Activated naive CD8-positive, alpha-beta T cell treated with anti-CD3 and anti-CD28 coated beads, Interleukin-2, amount 10 ng/mL, durations not matched to agents 7 days and 5 days (primary cell): Measurements from ENCODE around the gene GPR15LG. TPM values are rescaled to one million over a fixed set of nuclear protein-coding genes. Genes with fewer than 3 reads are reported as not detected.

Experiments
- ATAC-seq: fragments of 150-1000 bp; cut with Tn5 transposase; one replicate; pipeline ENCODE4 v1.10.0; 2021; ENCODE audit warnings: low read depth, moderate library complexity
- POLR2A ChIA-PET: fragments of 350-600 bp; sonication (Branson Sonifier 250); formaldehyde crosslinking; loops from one replicate; lab custom pipeline; 2021; ENCODE audit warnings: antibody characterized with exemption; lab: Charles Lee
- DNase-seq: peaks from one replicate; pipeline ENCODE4 v3.0.0; 2021
- H3K27ac Mint-ChIP-seq: one replicate; pipeline ENCODE4 v1.8.0; 2022; ENCODE audit warnings: mild to moderate bottlenecking, mixed read lengths
- H3K27me3 Mint-ChIP-seq: one replicate; pipeline ENCODE4 v1.8.0; 2022; ENCODE audit warnings: mild to moderate bottlenecking, moderate library complexity, mixed read lengths
- H3K36me3 Mint-ChIP-seq: one replicate; pipeline ENCODE4 v1.8.0; 2021; ENCODE audit warnings: mild to moderate bottlenecking, mixed read lengths
- H3K4me1 Mint-ChIP-seq: one replicate; pipeline ENCODE4 v1.8.0; 2021; ENCODE audit warnings: mixed read lengths
- H3K4me3 Mint-ChIP-seq: one replicate; pipeline ENCODE4 v1.8.0; 2022; ENCODE audit warnings: mild to moderate bottlenecking, moderate library complexity, mixed read lengths
- H3K9me3 Mint-ChIP-seq: one replicate; pipeline ENCODE4 v1.8.0; 2021; ENCODE audit warnings: mixed read lengths
- total RNA-seq, 2 experiments: library from RNA; stranded (reverse); gene quantifications; one replicate each; pipeline ENCODE4 v1.2.3, GENCODE V29; 2021

The GPR15LG gene
- total RNA-seq, 2 experiments from 2014 or later: not detected

GRCh38 chr10:84188815-84189214, 15.2 kb downstream of the GPR15LG start:
- peaks cover 16% of the 10 kb centered on the region for H3K4me1 Mint-ChIP-seq

GRCh38 chr10:84190621-84191020, 17.0 kb downstream of the GPR15LG start:
- H3K9me3 Mint-ChIP-seq: no peaks in the 10 kb centered on the region
- DNase-seq: no peak
- POLR2A ChIA-PET: interaction anchor here (1.8 kb wide), 1 partner anchor 34 kb away, joined by 4 read pairs; no protein-coding TSS in a partner anchor
- peaks cover 11% of the 10 kb centered on the region for H3K4me1 Mint-ChIP-seq
- no peaks in the 10 kb centered on the region for H3K36me3 Mint-ChIP-seq
- peaks cover 20% of the 10 kb centered on the region for H3K27me3 Mint-ChIP-seq
- H3K4me3 Mint-ChIP-seq: no peak overlapping the region
- H3K27ac Mint-ChIP-seq: no peak overlapping the region
- peak; percentile 21 for ATAC-seq

More at GRCh38 chr10:84188815-84189214, 15.2 kb downstream of the GPR15LG start:
- H3K9me3 Mint-ChIP-seq: no peaks in the 10 kb centered on the region
- H3K27ac Mint-ChIP-seq: no peak overlapping the region
- DNase-seq: no peak
- no peak for ATAC-seq
- H3K27me3 Mint-ChIP-seq: peaks cover 9% of the 10 kb centered on the region
- POLR2A ChIA-PET: no interaction called here
- H3K4me3 Mint-ChIP-seq: no peak overlapping the region
- H3K36me3 Mint-ChIP-seq: no peaks in the 10 kb centered on the region

GRCh38 chr10:84191106-84191505, 17.5 kb downstream of the GPR15LG start:
- peak; percentile 63 for ATAC-seq
- H3K9me3 Mint-ChIP-seq: no peaks in the 10 kb centered on the region
- H3K27ac Mint-ChIP-seq: peak overlapping the region; percentile 4
- peaks cover 11% of the 10 kb centered on the region for H3K4me1 Mint-ChIP-seq
- peak; percentile 39 for DNase-seq
- POLR2A ChIA-PET: interaction anchor here (1.8 kb wide), 1 partner anchor 34 kb away, joined by 4 read pairs; no protein-coding TSS in a partner anchor
- no peaks in the 10 kb centered on the region for H3K36me3 Mint-ChIP-seq
- no peak overlapping the region for H3K4me3 Mint-ChIP-seq
- H3K27me3 Mint-ChIP-seq: peaks cover 25% of the 10 kb centered on the region

- no peak for ATAC-seq
- H3K27ac Mint-ChIP-seq: no peak overlapping the region
- peaks cover 43% of the 10 kb centered on the region for H3K27me3 Mint-ChIP-seq
- peak; percentile 17 for DNase-seq
- no peak overlapping the region for H3K4me3 Mint-ChIP-seq
- H3K36me3 Mint-ChIP-seq: no peaks in the 10 kb centered on the region
- H3K4me1 Mint-ChIP-seq: peaks cover 11% of the 10 kb centered on the region
- POLR2A ChIA-PET: no interaction called here
- no peaks in the 10 kb centered on the region for H3K9me3 Mint-ChIP-seq
Observed at GRCh38 chr10:84193327-84193726, 19.7 kb downstream of the GPR15LG start.

GRCh38 chr10:84193846-84194423, 20.3 kb downstream of the GPR15LG start:
- Mint-ChIP-seq H3K27ac (no peak overlapping the region), H3K9me3 (no peaks in the 10 kb centered on the region), H3K4me3 (peak overlapping the region; percentile 34), H3K27me3 (peaks cover 43% of the 10 kb centered on the region), H3K4me1 (peaks cover 11% of the 10 kb centered on the region), H3K36me3 (no peaks in the 10 kb centered on the region)
- no peak for ATAC-seq
- peak; percentile 26 for DNase-seq
- POLR2A ChIA-PET: no interaction called here

- no peaks in the 10 kb centered on the region for H3K36me3 Mint-ChIP-seq
- POLR2A ChIA-PET: interaction anchor here (0.7 kb wide), 1 partner anchor 17 kb away, joined by 3 read pairs; no protein-coding TSS in a partner anchor
- ATAC-seq (peak; percentile 72), DNase-seq (peak; percentile 64)
- peaks cover 11% of the 10 kb centered on the region for H3K4me1 Mint-ChIP-seq
- H3K9me3 Mint-ChIP-seq: no peaks in the 10 kb centered on the region
- no peak within 1 kb of the TSS for H3K27ac Mint-ChIP-seq
- peaks cover 43% of the 10 kb centered on the region for H3K27me3 Mint-ChIP-seq
- H3K4me3 Mint-ChIP-seq: peak within 1 kb of the TSS; percentile 57
Observed at GRCh38 chr10:84194424-84195043, 20.9 kb downstream of the GPR15LG start, which contains the start of gene CDHR1. TSS of gene CDHR1 (plus strand) at chr10:84194537. CDS start at chr10:84194761, 224 bp downstream.

GRCh38 chr10:84195044-84195830, 21.6 kb downstream of the GPR15LG start:
- Mint-ChIP-seq H3K4me1 (peaks cover 11% of the 10 kb centered on the region), H3K27me3 (peaks cover 43% of the 10 kb centered on the region), H3K36me3 (no peaks in the 10 kb centered on the region), H3K27ac (no peak overlapping the region), H3K9me3 (no peaks in the 10 kb centered on the region), H3K4me3 (peak overlapping the region; percentile 57)
- POLR2A ChIA-PET: interaction anchor here (0.7 kb wide), 1 partner anchor 18 kb away, joined by 3 read pairs; no protein-coding TSS in a partner anchor
- DNase-seq (peak; percentile 26), ATAC-seq (no peak)

GRCh38 chr10:84196083-84196482, 22.5 kb downstream of the GPR15LG start:
- Mint-ChIP-seq H3K4me3 (no peak overlapping the region), H3K27ac (no peak overlapping the region), H3K9me3 (no peaks in the 10 kb centered on the region), H3K27me3 (peaks cover 43% of the 10 kb centered on the region), H3K4me1 (peaks cover 7% of the 10 kb centered on the region), H3K36me3 (no peaks in the 10 kb centered on the region)
- DNase-seq (no peak), ATAC-seq (no peak)
- POLR2A ChIA-PET: no interaction called here

- POLR2A ChIA-PET: no interaction called here
- DNase-seq (peak; percentile 15), ATAC-seq (no peak)
- Mint-ChIP-seq H3K27ac (no peak overlapping the region), H3K4me1 (peaks cover 2% of the 10 kb centered on the region), H3K4me3 (no peak overlapping the region), H3K36me3 (no peaks in the 10 kb centered on the region), H3K27me3 (peaks cover 43% of the 10 kb centered on the region), H3K9me3 (no peaks in the 10 kb centered on the region)
Observed at GRCh38 chr10:84196941-84197340, 23.3 kb downstream of the GPR15LG start.

GRCh38 chr10:84197643-84198042, 24.0 kb downstream of the GPR15LG start:
- ATAC-seq (no peak), DNase-seq (peak; percentile 9)
- Mint-ChIP-seq H3K27me3 (peaks cover 43% of the 10 kb centered on the region), H3K4me3 (no peak overlapping the region), H3K9me3 (no peaks in the 10 kb centered on the region), H3K27ac (no peak overlapping the region), H3K4me1 (peaks cover 2% of the 10 kb centered on the region), H3K36me3 (no peaks in the 10 kb centered on the region)
- POLR2A ChIA-PET: interaction anchor here (0.6 kb wide), 1 partner anchor 142 kb away, joined by 4 read pairs; no protein-coding TSS in a partner anchor

GRCh38 chr10:84198206-84198915, 24.8 kb downstream of the GPR15LG start:
- Mint-ChIP-seq H3K27ac (no peak overlapping the region), H3K4me1 (peaks cover 2% of the 10 kb centered on the region), H3K36me3 (no peaks in the 10 kb centered on the region), H3K4me3 (no peak overlapping the region), H3K27me3 (peaks cover 39% of the 10 kb centered on the region), H3K9me3 (no peaks in the 10 kb centered on the region)
- DNase-seq (no peak), ATAC-seq (no peak)
- POLR2A ChIA-PET: interaction anchor here (0.6 kb wide), 1 partner anchor 141 kb away, joined by 4 read pairs; no protein-coding TSS in a partner anchor

GRCh38 chr10:84200537-84201243, 27.1 kb downstream of the GPR15LG start:
- Mint-ChIP-seq H3K4me1 (peaks cover 3% of the 10 kb centered on the region), H3K9me3 (no peaks in the 10 kb centered on the region), H3K27me3 (peaks cover 22% of the 10 kb centered on the region), H3K36me3 (no peaks in the 10 kb centered on the region), H3K27ac (no peak overlapping the region), H3K4me3 (no peak overlapping the region)
- DNase-seq: no peak
- ATAC-seq: no peak
- POLR2A ChIA-PET: interaction anchor here (0.7 kb wide), 1 partner anchor 180 kb away, joined by 3 read pairs; no protein-coding TSS in a partner anchor
